Measurements from ENCODE around the gene VPS35L. TPM values are rescaled to one million over a fixed set of nuclear protein-coding genes. Genes with fewer than 3 reads are reported as not detected.

The VPS35L gene
- total and polyA plus RNA-seq, 2 of the 13 experiments (the other 11 are each of a cell fraction or from before 2014, with no cell fraction given), result 1.4 to 1.6 TPM

- TF ChIP-seq ZNF687 (CRISPR knock-in tag; IDR thresholded peaks at IDR 0.05), result peak; percentile 89
- peak; percentile 80 for TF ChIP-seq ASH2L (IDR thresholded peaks at IDR 0.05; ENCODE audit: insufficient read length, low read depth, low read length)
- TF ChIP-seq ETS1 (CRISPR knock-in tag; IDR thresholded peaks at IDR 0.05), result no peak
- peak; percentile 80 for TF ChIP-seq TAF1 (CRISPR knock-in tag; IDR thresholded peaks at IDR 0.05)
- no peak for TF ChIP-seq ZNF512B (CRISPR knock-in tag; IDR thresholded peaks at IDR 0.05; ENCODE audit: borderline replicate concordance)
- TF ChIP-seq SMARCC2 (IDR thresholded peaks at IDR 0.05), result no peak
- TF ChIP-seq FOXA1 (IDR thresholded peaks at IDR 0.05), result no peak
- no peak for TF ChIP-seq FOXA1 (CRISPR knock-in tag; IDR thresholded peaks at IDR 0.05)
- 0 out of 2 replicates have a peak, but pooled peaks have one; percentile 26 for TF ChIP-seq ZNF564 (CRISPR knock-in tag; IDR thresholded peaks at IDR 0.05)
- peak; percentile 90 for TF ChIP-seq ZNF782 (CRISPR knock-in tag; IDR thresholded peaks at IDR 0.05; ENCODE audit: borderline replicate concordance)
- peak; percentile 98 for TF ChIP-seq IRF2 (CRISPR knock-in tag; IDR thresholded peaks at IDR 0.05)
- TF ChIP-seq ZKSCAN1 (IDR thresholded peaks at IDR 0.05; ENCODE audit: low read length), result no peak
- no peak for TF ChIP-seq ZNF883 (CRISPR knock-in tag; IDR thresholded peaks at IDR 0.05; ENCODE audit: not compliant biosample characterization)
- TF ChIP-seq NONO (IDR thresholded peaks at IDR 0.05), result no peak
- peak; percentile 92 for TF ChIP-seq NONO (CRISPR knock-in tag; conservative IDR thresholded peaks at IDR 0.05)
- TF ChIP-seq SIN3B (IDR thresholded peaks at IDR 0.05; ENCODE audit: low read length), result peak; percentile 65
- TF ChIP-seq MXD3 (CRISPR knock-in tag; IDR thresholded peaks at IDR 0.05), result peak; percentile 77
- TF ChIP-seq ZBTB1 (CRISPR knock-in tag; IDR thresholded peaks at IDR 0.05; ENCODE audit: borderline replicate concordance), result no peak
- TF ChIP-seq ZMAT3 (CRISPR knock-in tag; conservative IDR thresholded peaks at IDR 0.05), result peak; percentile 77; the same call in 1 of the 2 replicates
- TF ChIP-seq ZFP37 (CRISPR knock-in tag; IDR thresholded peaks at IDR 0.05; ENCODE audit: borderline replicate concordance), result no peak
- TF ChIP-seq SPEN (CRISPR knock-in tag; IDR thresholded peaks at IDR 0.05; ENCODE audit: low read depth), result peak; percentile 83
- no peak for TF ChIP-seq RBAK (CRISPR knock-in tag; IDR thresholded peaks at IDR 0.05)
- TF ChIP-seq TOPORS (CRISPR knock-in tag; IDR thresholded peaks at IDR 0.05), result peak; percentile 82
Measured at GRCh38 chr16:19523559-19524355, 31.7 kb upstream of the VPS35L start, which contains the start of gene CCP110 (continued).

All from HepG2 (cell line).